ENCODE results near the gene LHX5. TPM values are rescaled to one million over a fixed set of nuclear protein-coding genes. Genes with fewer than 3 reads are reported as not detected.

Gene LHX5
- total and polyA plus RNA-seq, 4 donors = not detected

GRCh38 chr12:113456199-113456598 lies 15.5 kb downstream of the LHX5 start:
- Histone ChIP-seq H3K36me3 (ENCODE audit: control insufficient read depth in 4 of 4, insufficient read depth in 3 of 4, low read depth in 1 of 4, low read length in 3 of 4) (no peaks in the 10 kb centered on the region), H3K9me3 (ENCODE audit: control insufficient read depth in 4 of 4, low read length in 3 of 4) (no peaks in the 10 kb centered on the region), H3K9ac (ENCODE audit: low read depth in 1 of 2, low read length in 2 of 2) (no peak overlapping the region), H3K27ac (ENCODE audit: low read depth in 1 of 2, low read length in 2 of 2) (no peak overlapping the region), H3K4me3 (ENCODE audit: low read depth in 1 of 3, low read length in 3 of 3) (no peak overlapping the region), H3K27me3 (ENCODE audit: control insufficient read depth in 4 of 4, insufficient read depth in 4 of 4, low read length in 3 of 4) (peaks cover 0 to 4% (median 2%) of the 10 kb centered on the region in 4 donors), H3K4me1 (ENCODE audit: control insufficient read depth in 4 of 4, insufficient read depth in 4 of 4, low read length in 3 of 4) (no peaks in the 10 kb centered on the region)
- TF ChIP-seq FOXA1 (IDR thresholded peaks at IDR 0.05) = no peak
- TF ChIP-seq GABPA (IDR thresholded peaks at IDR 0.05 in 1 of 2, conservative IDR thresholded peaks at IDR 0.05 in 1 of 2) = no peak
- TF ChIP-seq FOXA2 (IDR thresholded peaks at IDR 0.05) = no peak
- no peak for TF ChIP-seq EGR1 (IDR thresholded peaks at IDR 0.05; ENCODE audit: low read depth in 2 of 2)
- TF ChIP-seq RAD21 (IDR thresholded peaks at IDR 0.05) = no peak
- TF ChIP-seq REST (IDR thresholded peaks at IDR 0.05) = no peak
- TF ChIP-seq RXRA (IDR thresholded peaks at IDR 0.05) = no peak
- no peak for TF ChIP-seq ZBTB33 (IDR thresholded peaks at IDR 0.05)
- no peak for TF ChIP-seq JUND (IDR thresholded peaks at IDR 0.05)
- TF ChIP-seq YY1 (IDR thresholded peaks at IDR 0.05) = no peak
- TF ChIP-seq, protein P1, sequence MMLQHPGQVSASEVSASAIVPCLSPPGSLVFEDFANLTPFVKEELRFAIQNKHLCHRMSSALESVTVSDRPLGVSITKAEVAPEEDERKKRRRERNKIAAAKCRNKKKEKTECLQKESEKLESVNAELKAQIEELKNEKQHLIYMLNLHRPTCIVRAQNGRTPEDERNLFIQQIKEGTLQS (IDR thresholded peaks at IDR 0.05) = no peak
- TF ChIP-seq SP1 (IDR thresholded peaks at IDR 0.05) = no peak
- no peak for TF ChIP-seq HNF4A (conservative IDR thresholded peaks at IDR 0.05)
- TF ChIP-seq, protein P2, sequence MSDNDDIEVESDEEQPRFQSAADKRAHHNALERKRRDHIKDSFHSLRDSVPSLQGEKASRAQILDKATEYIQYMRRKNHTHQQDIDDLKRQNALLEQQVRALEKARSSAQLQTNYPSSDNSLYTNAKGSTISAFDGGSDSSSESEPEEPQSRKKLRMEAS (IDR thresholded peaks at IDR 0.05) = no peak
- TF ChIP-seq NR2F2 (IDR thresholded peaks at IDR 0.05) = no peak
- TF ChIP-seq HNF4G (IDR thresholded peaks at IDR 0.05) = no peak
- TF ChIP-seq TAF1 (conservative IDR thresholded peaks at IDR 0.05) = no peak
- 77% methylated on average over 2 of the region's 2 CpGs for WGBS
- no peak for DNase-seq (ENCODE audit: low spot score)

GRCh38 chr12:113453330-113453729 lies 18.3 kb downstream of the LHX5 start:
- Histone ChIP-seq H3K27me3 (ENCODE audit: control insufficient read depth in 4 of 4, insufficient read depth in 4 of 4, low read length in 3 of 4) (peaks cover 0 to 2% (median 0%) of the 10 kb centered on the region in 4 donors), H3K36me3 (ENCODE audit: control insufficient read depth in 4 of 4, insufficient read depth in 3 of 4, low read depth in 1 of 4, low read length in 3 of 4) (no peaks in the 10 kb centered on the region), H3K27ac (ENCODE audit: low read depth in 1 of 2, low read length in 2 of 2) (no peak overlapping the region), H3K9me3 (ENCODE audit: control insufficient read depth in 4 of 4, low read length in 3 of 4) (no peaks in the 10 kb centered on the region), H3K4me3 (ENCODE audit: low read depth in 1 of 3, low read length in 3 of 3) (no peak overlapping the region), H3K4me1 (ENCODE audit: control insufficient read depth in 4 of 4, insufficient read depth in 4 of 4, low read length in 3 of 4) (no peaks in the 10 kb centered on the region), H3K9ac (ENCODE audit: low read depth in 1 of 2, low read length in 2 of 2) (no peak overlapping the region)
- DNase-seq (ENCODE audit: low spot score) = no peak
- 29% methylated on average over 6 of the region's 6 CpGs for WGBS
- TF ChIP-seq, protein P3, sequence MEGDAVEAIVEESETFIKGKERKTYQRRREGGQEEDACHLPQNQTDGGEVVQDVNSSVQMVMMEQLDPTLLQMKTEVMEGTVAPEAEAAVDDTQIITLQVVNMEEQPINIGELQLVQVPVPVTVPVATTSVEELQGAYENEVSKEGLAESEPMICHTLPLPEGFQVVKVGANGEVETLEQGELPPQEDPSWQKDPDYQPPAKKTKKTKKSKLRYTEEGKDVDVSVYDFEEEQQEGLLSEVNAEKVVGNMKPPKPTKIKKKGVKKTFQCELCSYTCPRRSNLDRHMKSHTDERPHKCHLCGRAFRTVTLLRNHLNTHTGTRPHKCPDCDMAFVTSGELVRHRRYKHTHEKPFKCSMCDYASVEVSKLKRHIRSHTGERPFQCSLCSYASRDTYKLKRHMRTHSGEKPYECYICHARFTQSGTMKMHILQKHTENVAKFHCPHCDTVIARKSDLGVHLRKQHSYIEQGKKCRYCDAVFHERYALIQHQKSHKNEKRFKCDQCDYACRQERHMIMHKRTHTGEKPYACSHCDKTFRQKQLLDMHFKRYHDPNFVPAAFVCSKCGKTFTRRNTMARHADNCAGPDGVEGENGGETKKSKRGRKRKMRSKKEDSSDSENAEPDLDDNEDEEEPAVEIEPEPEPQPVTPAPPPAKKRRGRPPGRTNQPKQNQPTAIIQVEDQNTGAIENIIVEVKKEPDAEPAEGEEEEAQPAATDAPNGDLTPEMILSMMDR (IDR thresholded peaks at IDR 0.05; ENCODE audit: low read depth, low read length, missing input control) = no peak
- TF ChIP-seq RAD21 (IDR thresholded peaks at IDR 0.05) = no peak
- no peak for TF ChIP-seq GABPA (IDR thresholded peaks at IDR 0.05 in 1 of 2, conservative IDR thresholded peaks at IDR 0.05 in 1 of 2)
- no peak for TF ChIP-seq RXRA (IDR thresholded peaks at IDR 0.05)
- no peak for TF ChIP-seq HNF4G (IDR thresholded peaks at IDR 0.05)
- TF ChIP-seq HNF4A (conservative IDR thresholded peaks at IDR 0.05) = no peak
- no peak for TF ChIP-seq YY1 (IDR thresholded peaks at IDR 0.05)
- no peak for TF ChIP-seq TAF1 (conservative IDR thresholded peaks at IDR 0.05)
- TF ChIP-seq REST (IDR thresholded peaks at IDR 0.05) = no peak
- no peak for TF ChIP-seq FOXA2 (IDR thresholded peaks at IDR 0.05)
- no peak for TF ChIP-seq FOXA1 (IDR thresholded peaks at IDR 0.05)
- TF ChIP-seq ZBTB33 (IDR thresholded peaks at IDR 0.05) = no peak
- TF ChIP-seq JUND (IDR thresholded peaks at IDR 0.05) = no peak
